ENCODE measurements around the gene RNF167. TPM values are rescaled to one million over a fixed set of nuclear protein-coding genes. Genes with fewer than 3 reads are reported as not detected.

RNF167 gene
- total and polyA plus RNA-seq, 2 of the 13 experiments (the other 11 are each of a cell fraction or from before 2014, with no cell fraction given): 44.1 to 45.4 TPM

DNA sequence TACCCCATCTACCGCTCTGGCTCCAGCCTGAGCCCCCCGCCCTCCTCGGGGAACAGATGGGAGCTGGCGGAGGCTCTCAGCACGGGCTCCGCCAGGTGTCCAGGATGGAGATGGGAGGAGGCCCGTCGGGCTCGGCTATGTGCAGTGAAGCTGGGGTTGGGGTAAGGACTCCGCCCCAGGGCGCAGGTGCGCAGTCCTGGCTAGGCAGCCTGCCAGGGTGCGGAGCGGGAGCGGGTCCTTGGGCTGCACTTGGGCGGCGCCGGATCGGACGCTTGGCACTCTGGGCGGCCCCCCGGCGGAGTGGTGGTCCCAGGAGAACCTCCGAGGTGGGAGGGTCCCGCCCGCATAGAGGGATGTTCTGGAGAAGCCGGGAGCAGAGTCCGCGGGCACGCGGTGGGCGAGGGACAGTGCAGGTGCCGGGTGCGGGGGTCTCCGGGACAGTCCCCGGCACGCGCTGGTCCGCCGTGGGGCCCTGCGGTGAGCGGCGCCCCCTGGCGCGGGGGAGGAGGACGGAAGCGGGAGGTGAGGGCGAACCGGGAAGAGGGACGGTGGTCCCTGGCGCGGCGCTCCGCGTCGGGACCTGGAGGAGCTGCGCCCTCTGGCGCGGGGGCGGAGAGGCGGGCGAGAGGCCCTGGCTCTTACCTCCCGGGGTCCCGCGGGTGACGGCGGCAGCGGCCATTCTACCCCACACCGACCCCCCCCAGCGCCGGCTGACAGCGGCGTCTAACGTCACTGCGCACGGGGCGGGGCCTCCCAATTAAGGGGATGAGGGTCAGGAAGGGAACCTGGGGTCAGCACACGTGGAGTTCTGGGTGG is 47.1 kb downstream of the RNF167 start, which contains the start of gene CAMTA2 (continued):
- no peak for TF ChIP-seq HNF1A (IDR thresholded peaks at IDR 0.05; ENCODE audit: low read depth)
- peak; percentile 49; the same call in 1 of the 2 replicates for TF ChIP-seq HNF1A (CRISPR knock-in tag; IDR thresholded peaks at IDR 0.05; ENCODE audit: borderline replicate concordance)
- TF ChIP-seq, protein P1, sequence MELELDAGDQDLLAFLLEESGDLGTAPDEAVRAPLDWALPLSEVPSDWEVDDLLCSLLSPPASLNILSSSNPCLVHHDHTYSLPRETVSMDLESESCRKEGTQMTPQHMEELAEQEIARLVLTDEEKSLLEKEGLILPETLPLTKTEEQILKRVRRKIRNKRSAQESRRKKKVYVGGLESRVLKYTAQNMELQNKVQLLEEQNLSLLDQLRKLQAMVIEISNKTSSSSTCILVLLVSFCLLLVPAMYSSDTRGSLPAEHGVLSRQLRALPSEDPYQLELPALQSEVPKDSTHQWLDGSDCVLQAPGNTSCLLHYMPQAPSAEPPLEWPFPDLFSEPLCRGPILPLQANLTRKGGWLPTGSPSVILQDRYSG (CRISPR knock-in tag; IDR thresholded peaks at IDR 0.05): no peak; the same call in 1 of the 2 replicates
- TF ChIP-seq MTA1 (CRISPR knock-in tag; IDR thresholded peaks at IDR 0.05; ENCODE audit: borderline replicate concordance): peak; percentile 23; the same call in 1 of the 2 replicates
- peak; percentile 33; the same call in 1 of the 2 replicates for TF ChIP-seq SKIL (CRISPR knock-in tag; IDR thresholded peaks at IDR 0.05; ENCODE audit: borderline replicate concordance)
- TF ChIP-seq THAP7 (CRISPR knock-in tag; IDR thresholded peaks at IDR 0.05): 0 out of 2 replicates have a peak, but pooled peaks have one; percentile 41
- TF ChIP-seq NPAS2 (CRISPR knock-in tag; IDR thresholded peaks at IDR 0.05; ENCODE audit: borderline replicate concordance): no peak
- TF ChIP-seq, protein P2, sequence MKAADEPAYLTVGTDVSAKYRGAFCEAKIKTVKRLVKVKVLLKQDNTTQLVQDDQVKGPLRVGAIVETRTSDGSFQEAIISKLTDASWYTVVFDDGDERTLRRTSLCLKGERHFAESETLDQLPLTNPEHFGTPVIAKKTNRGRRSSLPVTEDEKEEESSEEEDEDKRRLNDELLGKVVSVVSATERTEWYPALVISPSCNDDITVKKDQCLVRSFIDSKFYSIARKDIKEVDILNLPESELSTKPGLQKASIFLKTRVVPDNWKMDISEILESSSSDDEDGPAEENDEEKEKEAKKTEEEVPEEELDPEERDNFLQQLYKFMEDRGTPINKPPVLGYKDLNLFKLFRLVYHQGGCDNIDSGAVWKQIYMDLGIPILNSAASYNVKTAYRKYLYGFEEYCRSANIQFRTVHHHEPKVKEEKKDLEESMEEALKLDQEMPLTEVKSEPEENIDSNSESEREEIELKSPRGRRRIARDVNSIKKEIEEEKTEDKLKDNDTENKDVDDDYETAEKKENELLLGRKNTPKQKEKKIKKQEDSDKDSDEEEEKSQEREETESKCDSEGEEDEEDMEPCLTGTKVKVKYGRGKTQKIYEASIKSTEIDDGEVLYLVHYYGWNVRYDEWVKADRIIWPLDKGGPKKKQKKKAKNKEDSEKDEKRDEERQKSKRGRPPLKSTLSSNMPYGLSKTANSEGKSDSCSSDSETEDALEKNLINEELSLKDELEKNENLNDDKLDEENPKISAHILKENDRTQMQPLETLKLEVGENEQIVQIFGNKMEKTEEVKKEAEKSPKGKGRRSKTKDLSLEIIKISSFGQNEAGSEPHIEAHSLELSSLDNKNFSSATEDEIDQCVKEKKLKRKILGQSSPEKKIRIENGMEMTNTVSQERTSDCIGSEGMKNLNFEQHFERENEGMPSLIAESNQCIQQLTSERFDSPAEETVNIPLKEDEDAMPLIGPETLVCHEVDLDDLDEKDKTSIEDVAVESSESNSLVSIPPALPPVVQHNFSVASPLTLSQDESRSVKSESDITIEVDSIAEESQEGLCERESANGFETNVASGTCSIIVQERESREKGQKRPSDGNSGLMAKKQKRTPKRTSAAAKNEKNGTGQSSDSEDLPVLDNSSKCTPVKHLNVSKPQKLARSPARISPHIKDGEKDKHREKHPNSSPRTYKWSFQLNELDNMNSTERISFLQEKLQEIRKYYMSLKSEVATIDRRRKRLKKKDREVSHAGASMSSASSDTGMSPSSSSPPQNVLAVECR (CRISPR knock-in tag; IDR thresholded peaks at IDR 0.05; ENCODE audit: borderline replicate concordance): peak; percentile 92
- TF ChIP-seq SMAD3 (CRISPR knock-in tag; IDR thresholded peaks at IDR 0.05): peak; percentile 59; the same call in 1 of the 2 replicates
- TF ChIP-seq, protein P3, sequence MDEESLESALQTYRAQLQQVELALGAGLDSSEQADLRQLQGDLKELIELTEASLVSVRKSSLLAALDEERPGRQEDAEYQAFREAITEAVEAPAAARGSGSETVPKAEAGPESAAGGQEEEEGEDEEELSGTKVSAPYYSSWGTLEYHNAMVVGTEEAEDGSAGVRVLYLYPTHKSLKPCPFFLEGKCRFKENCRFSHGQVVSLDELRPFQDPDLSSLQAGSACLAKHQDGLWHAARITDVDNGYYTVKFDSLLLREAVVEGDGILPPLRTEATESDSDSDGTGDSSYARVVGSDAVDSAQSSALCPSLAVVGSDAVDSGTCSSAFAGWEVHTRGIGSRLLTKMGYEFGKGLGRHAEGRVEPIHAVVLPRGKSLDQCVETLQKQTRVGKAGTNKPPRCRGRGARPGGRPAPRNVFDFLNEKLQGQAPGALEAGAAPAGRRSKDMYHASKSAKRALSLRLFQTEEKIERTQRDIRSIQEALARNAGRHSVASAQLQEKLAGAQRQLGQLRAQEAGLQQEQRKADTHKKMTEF (CRISPR knock-in tag; IDR thresholded peaks at IDR 0.05): peak; percentile 93
- TF ChIP-seq POLR2AphosphoS2 (IDR thresholded peaks at IDR 0.05; ENCODE audit: low read depth, low read length): no peak
- TF ChIP-seq ZSCAN21 (CRISPR knock-in tag; IDR thresholded peaks at IDR 0.05; ENCODE audit: borderline replicate concordance): peak; percentile 69
- TF ChIP-seq MED1 (CRISPR knock-in tag; IDR thresholded peaks at IDR 0.05): no peak; the same call in 1 of the 2 replicates

Measured in HepG2 (cell line).